IMR-90 (cell line): Measurements from ENCODE around the gene ADAM12. TPM values are rescaled to one million over a fixed set of nuclear protein-coding genes. Genes with fewer than 3 reads are reported as not detected.

ENCODE experiments used
- CHD1 ChIP-seq: IDR thresholded peaks from 2 replicates; pipeline ENCODE4 v1.6.1; 2012; ENCODE audit warnings: low read depth, low read length, improper control_type of control experiment
- polyA plus RNA-seq, 3 experiments: library from polyadenylated mRNA; depleted of rRNA; stranded (reverse); fragments of >200 nt; gene quantifications; 2 replicates each; pipeline ENCODE4 v1.2.3, GENCODE V29; 2012; ENCODE audit warnings: low replicate concordance in 1 of 3
- total RNA-seq: library from RNA; depleted of rRNA; stranded (reverse); fragments of >200 nt; gene quantifications from 2 replicates; pipeline ENCODE4 v1.2.3, GENCODE V29; 2012
- TF ChIP-seq, protein P1 (sequence below): fragments of 150-350 bp; IDR thresholded peaks from 2 replicates; pipeline ENCODE4 v1.6.1; 2016; ENCODE audit warnings: low read depth, mild to moderate bottlenecking, low read length, moderate library complexity, borderline replicate concordance

The ADAM12 gene
- total and polyA plus RNA-seq, 2 of the 4 experiments (the other 2 are of a cell fraction): 9.6 to 10.2 TPM

- TF ChIP-seq, protein P1, sequence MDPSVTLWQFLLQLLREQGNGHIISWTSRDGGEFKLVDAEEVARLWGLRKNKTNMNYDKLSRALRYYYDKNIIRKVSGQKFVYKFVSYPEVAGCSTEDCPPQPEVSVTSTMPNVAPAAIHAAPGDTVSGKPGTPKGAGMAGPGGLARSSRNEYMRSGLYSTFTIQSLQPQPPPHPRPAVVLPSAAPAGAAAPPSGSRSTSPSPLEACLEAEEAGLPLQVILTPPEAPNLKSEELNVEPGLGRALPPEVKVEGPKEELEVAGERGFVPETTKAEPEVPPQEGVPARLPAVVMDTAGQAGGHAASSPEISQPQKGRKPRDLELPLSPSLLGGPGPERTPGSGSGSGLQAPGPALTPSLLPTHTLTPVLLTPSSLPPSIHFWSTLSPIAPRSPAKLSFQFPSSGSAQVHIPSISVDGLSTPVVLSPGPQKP: no peak
- TF ChIP-seq CHD1: no peak
Measured at GRCh38 chr10:126252884-126253610, 135.2 kb downstream of the ADAM12 start (continued).
